Activated T-cell treated with anti-CD3 and anti-CD28 coated beads, Interleukin-2, amount 50 U/mL, for 4 hours (primary cell): ENCODE results near the gene UNC5A. TPM values are rescaled to one million over a fixed set of nuclear protein-coding genes. Genes with fewer than 3 reads are reported as not detected.

Experiments used
- ATAC-seq, 2 donors: fragments of 200-7000 bp; cut with Tn5 transposase; one replicate each; pipeline ENCODE4 v1.10.0; 2021
- DNase-seq: peaks from one replicate; pipeline ENCODE4 v3.0.0-alpha.2; 2020
- H3K27me3 Mint-ChIP-seq: one replicate; pipeline ENCODE4 v1.8.0; 2021; ENCODE audit warnings: low read depth, mixed read lengths
- H3K36me3 Mint-ChIP-seq: one replicate; pipeline ENCODE4 v1.8.0; 2022; ENCODE audit warnings: mixed read lengths; ENCODE audit not compliant: insufficient read depth
- H3K4me1 Mint-ChIP-seq: one replicate; pipeline ENCODE4 v1.8.0; 2021; ENCODE audit warnings: low read depth, mixed read lengths
- H3K4me3 Mint-ChIP-seq: one replicate; pipeline ENCODE4 v1.8.0; 2021; ENCODE audit warnings: mild to moderate bottlenecking, moderate library complexity, mixed read lengths
- H3K9me3 Mint-ChIP-seq: one replicate; pipeline ENCODE4 v1.8.0; 2021; ENCODE audit warnings: mixed read lengths
- total RNA-seq, 3 donors: library from RNA; stranded (reverse); gene quantifications; one replicate each; pipeline ENCODE4 v1.2.1, GENCODE V29; 2021

Gene UNC5A
- total RNA-seq, 3 donors from 2014 or later: not detected

GRCh38 chr5:176883700-176884570, 73.6 kb downstream of the UNC5A start:
- no peak for ATAC-seq
- Mint-ChIP-seq H3K36me3 (no peaks in the 10 kb centered on the region), H3K4me3 (no peak overlapping the region), H3K9me3 (no peaks in the 10 kb centered on the region), H3K4me1 (peaks cover 6% of the 10 kb centered on the region), H3K27me3 (peaks cover 5% of the 10 kb centered on the region)
- no peak for DNase-seq

GRCh38 chr5:176884571-176884890, 74.2 kb downstream of the UNC5A start:
- peaks cover 3% of the 10 kb centered on the region for H3K27me3 Mint-ChIP-seq
- no peaks in the 10 kb centered on the region for H3K9me3 Mint-ChIP-seq
- ATAC-seq (no peak), DNase-seq (no peak)
- H3K4me1 Mint-ChIP-seq: peaks cover 6% of the 10 kb centered on the region
- H3K4me3 Mint-ChIP-seq: no peak overlapping the region
- no peaks in the 10 kb centered on the region for H3K36me3 Mint-ChIP-seq

- ATAC-seq (no peak), DNase-seq (no peak)
- H3K4me1 Mint-ChIP-seq: peaks cover 6% of the 10 kb centered on the region
- H3K36me3 Mint-ChIP-seq: no peaks in the 10 kb centered on the region
- no peaks in the 10 kb centered on the region for H3K9me3 Mint-ChIP-seq
- peaks cover 8% of the 10 kb centered on the region for H3K27me3 Mint-ChIP-seq
- no peak overlapping the region for H3K4me3 Mint-ChIP-seq
These were observed 76.2 kb downstream of the UNC5A start for GRCh38 chr5:176886336-176887251.

- Mint-ChIP-seq H3K27me3 (peaks cover 12% of the 10 kb centered on the region), H3K4me3 (no peak overlapping the region), H3K36me3 (no peaks in the 10 kb centered on the region), H3K9me3 (no peaks in the 10 kb centered on the region), H3K4me1 (peaks cover 6% of the 10 kb centered on the region)
- no peak for ATAC-seq
- DNase-seq: no peak
These were observed 77.0 kb downstream of the UNC5A start for GRCh38 chr5:176887252-176887849.

- Mint-ChIP-seq H3K27me3 (peaks cover 12% of the 10 kb centered on the region), H3K36me3 (no peaks in the 10 kb centered on the region), H3K4me1 (peaks cover 6% of the 10 kb centered on the region), H3K9me3 (no peaks in the 10 kb centered on the region), H3K4me3 (no peak overlapping the region)
- ATAC-seq (no peak), DNase-seq (no peak)
These were observed 77.9 kb downstream of the UNC5A start for GRCh38 chr5:176888016-176888864.

GRCh38 chr5:176888865-176889165, 78.5 kb downstream of the UNC5A start:
- no peaks in the 10 kb centered on the region for H3K36me3 Mint-ChIP-seq
- no peak overlapping the region for H3K4me3 Mint-ChIP-seq
- H3K27me3 Mint-ChIP-seq: peaks cover 12% of the 10 kb centered on the region
- ATAC-seq (no peak), DNase-seq (no peak)
- peaks cover 6% of the 10 kb centered on the region for H3K4me1 Mint-ChIP-seq
- no peaks in the 10 kb centered on the region for H3K9me3 Mint-ChIP-seq

- Mint-ChIP-seq H3K27me3 (peaks cover 12% of the 10 kb centered on the region), H3K4me1 (peaks cover 5% of the 10 kb centered on the region), H3K36me3 (no peaks in the 10 kb centered on the region), H3K9me3 (no peaks in the 10 kb centered on the region), H3K4me3 (no peak overlapping the region)
- DNase-seq (no peak), ATAC-seq (no peak)
These were observed 79.2 kb downstream of the UNC5A start for GRCh38 chr5:176889321-176890280.

GRCh38 chr5:176890455-176891330, 80.3 kb downstream of the UNC5A start:
- Mint-ChIP-seq H3K27me3 (peaks cover 12% of the 10 kb centered on the region), H3K4me1 (no peaks in the 10 kb centered on the region), H3K9me3 (no peaks in the 10 kb centered on the region), H3K36me3 (no peaks in the 10 kb centered on the region), H3K4me3 (no peak overlapping the region)
- ATAC-seq (no peak), DNase-seq (no peak)

- H3K9me3 Mint-ChIP-seq: no peaks in the 10 kb centered on the region
- no peak for ATAC-seq
- H3K27me3 Mint-ChIP-seq: peaks cover 12% of the 10 kb centered on the region
- no peak overlapping the region for H3K4me3 Mint-ChIP-seq
- no peaks in the 10 kb centered on the region for H3K36me3 Mint-ChIP-seq
- H3K4me1 Mint-ChIP-seq: no peaks in the 10 kb centered on the region
- DNase-seq: no peak
These were observed 81.1 kb downstream of the UNC5A start for GRCh38 chr5:176891331-176891958.

GRCh38 chr5:176892663-176893062, 82.3 kb downstream of the UNC5A start:
- ATAC-seq (no peak), DNase-seq (no peak)
- H3K36me3 Mint-ChIP-seq: no peaks in the 10 kb centered on the region
- H3K4me3 Mint-ChIP-seq: no peak overlapping the region
- H3K4me1 Mint-ChIP-seq: no peaks in the 10 kb centered on the region
- peaks cover 12% of the 10 kb centered on the region for H3K27me3 Mint-ChIP-seq
- H3K9me3 Mint-ChIP-seq: no peaks in the 10 kb centered on the region

GRCh38 chr5:176894298-176894697, 83.9 kb downstream of the UNC5A start:
- Mint-ChIP-seq H3K4me3 (no peak overlapping the region), H3K36me3 (no peaks in the 10 kb centered on the region), H3K4me1 (peaks cover 4% of the 10 kb centered on the region), H3K9me3 (no peaks in the 10 kb centered on the region), H3K27me3 (peaks cover 12% of the 10 kb centered on the region)
- DNase-seq (no peak), ATAC-seq (no peak)

- ATAC-seq: no peak
- no peaks in the 10 kb centered on the region for H3K36me3 Mint-ChIP-seq
- DNase-seq: no peak
- no peaks in the 10 kb centered on the region for H3K9me3 Mint-ChIP-seq
- H3K4me3 Mint-ChIP-seq: no peak overlapping the region
- peaks cover 8% of the 10 kb centered on the region for H3K27me3 Mint-ChIP-seq
- H3K4me1 Mint-ChIP-seq: peaks cover 12% of the 10 kb centered on the region
These were observed 85.5 kb downstream of the UNC5A start for GRCh38 chr5:176895831-176896230.
